Raji (cell line): ENCODE data around the gene LIME1.

ENCODE experiments used
- POLR2A ChIP-seq: IDR thresholded peaks from 2 replicates; pipeline ENCODE4 v1.6.1; 2011; ENCODE audit warnings: low read depth, low read length, control low read depth; ENCODE audit not compliant: insufficient read depth

LIME1 gene

GRCh38 chr20:63702036-63702665, 34.3 kb upstream of the LIME1 start:
- peak; percentile 44; the same call in 1 of the 2 replicates for TF ChIP-seq POLR2A

- peak; percentile 24; the same call in 1 of the 2 replicates for TF ChIP-seq POLR2A
Measured at GRCh38 chr20:63702751-63703470, 33.6 kb upstream of the LIME1 start.

GRCh38 chr20:63703471-63703975, 32.9 kb upstream of the LIME1 start:
- TF ChIP-seq POLR2A: no peak

GRCh38 chr20:63703976-63704748, 32.3 kb upstream of the LIME1 start:
- TF ChIP-seq POLR2A: no peak

- no peak for TF ChIP-seq POLR2A
Measured at GRCh38 chr20:63704749-63705117, 31.7 kb upstream of the LIME1 start.

- no peak for TF ChIP-seq POLR2A
Measured at GRCh38 chr20:63705232-63706026, 31.0 kb upstream of the LIME1 start.

- TF ChIP-seq POLR2A: no peak
Measured at GRCh38 chr20:63706027-63706695, 30.3 kb upstream of the LIME1 start.

GRCh38 chr20:63706852-63707557, 29.5 kb upstream of the LIME1 start:
- peak; percentile 26; the same call in 1 of the 2 replicates for TF ChIP-seq POLR2A

GRCh38 chr20:63707558-63708300, 28.7 kb upstream of the LIME1 start, which contains the start of the genes ARFRP1 and ZGPAT:
Gene ARFRP1 (minus strand): TSS chr20:63707976. CDS start chr20:63707091, 885 bp downstream.
Gene ZGPAT (plus strand): TSS chr20:63708039. CDS start chr20:63708581, 542 bp downstream.
- TF ChIP-seq POLR2A: peak; percentile 69

- TF ChIP-seq POLR2A: no peak
Measured at GRCh38 chr20:63708301-63709148, 27.9 kb upstream of the LIME1 start.

- no peak for TF ChIP-seq POLR2A
Measured at GRCh38 chr20:63709149-63709527, 27.3 kb upstream of the LIME1 start.

- TF ChIP-seq POLR2A: no peak
Measured at GRCh38 chr20:63711085-63711645, 25.3 kb upstream of the LIME1 start.
